Ovary (tissue), 3 donors: ENCODE data around the gene TOR1A.

Experiments
- EP300 ChIP-seq: sonication (generic); formaldehyde crosslinking; IDR thresholded peaks from one replicate; pipeline ENCODE4 v1.6.1; 2017; ENCODE audit warnings: antibody characterized with exemption
- POLR2A ChIP-seq: fragments of 450-650 bp; IDR thresholded peaks from one replicate; pipeline ENCODE4 v1.6.1; 2017; ENCODE audit warnings: antibody characterized with exemption, mild to moderate bottlenecking, moderate library complexity
- TF ChIP-seq, protein P1 (sequence below), 3 donors: fragments of 450-650 bp in 2 of 3; fragments of 200-600 bp in 1 of 3; IDR thresholded peaks; one replicate each; pipeline versions ENCODE4 v1.5.1 to v1.8.0; 2016 to 2022; ENCODE audit warnings: antibody characterized with exemption in 3 of 3, mild to moderate bottlenecking in 1 of 3
- donor health status: DM: no; HTN: no; CAD: no.

DNA sequence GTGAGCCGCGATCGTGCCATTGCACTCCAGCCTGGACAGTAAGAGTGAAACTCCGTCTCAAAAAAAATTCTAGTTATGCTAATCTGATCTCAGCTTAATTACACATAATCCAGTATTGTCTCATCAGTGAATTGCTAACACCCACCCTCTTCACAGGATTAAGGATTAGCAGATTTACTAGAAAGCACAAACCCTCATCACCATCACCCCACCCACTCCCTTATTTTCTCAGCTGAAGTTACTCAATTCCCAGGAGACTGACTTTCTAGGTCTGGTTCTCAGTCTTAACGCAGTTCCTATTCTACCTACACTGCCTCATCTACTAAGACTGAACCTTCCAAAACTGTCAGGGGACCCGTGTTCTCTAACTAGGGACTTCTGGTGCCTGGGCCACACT lies 12.0 kb downstream of the TOR1A start:
- TF ChIP-seq POLR2A (no peak), EP300 (no peak)
- TF ChIP-seq, protein P1, sequence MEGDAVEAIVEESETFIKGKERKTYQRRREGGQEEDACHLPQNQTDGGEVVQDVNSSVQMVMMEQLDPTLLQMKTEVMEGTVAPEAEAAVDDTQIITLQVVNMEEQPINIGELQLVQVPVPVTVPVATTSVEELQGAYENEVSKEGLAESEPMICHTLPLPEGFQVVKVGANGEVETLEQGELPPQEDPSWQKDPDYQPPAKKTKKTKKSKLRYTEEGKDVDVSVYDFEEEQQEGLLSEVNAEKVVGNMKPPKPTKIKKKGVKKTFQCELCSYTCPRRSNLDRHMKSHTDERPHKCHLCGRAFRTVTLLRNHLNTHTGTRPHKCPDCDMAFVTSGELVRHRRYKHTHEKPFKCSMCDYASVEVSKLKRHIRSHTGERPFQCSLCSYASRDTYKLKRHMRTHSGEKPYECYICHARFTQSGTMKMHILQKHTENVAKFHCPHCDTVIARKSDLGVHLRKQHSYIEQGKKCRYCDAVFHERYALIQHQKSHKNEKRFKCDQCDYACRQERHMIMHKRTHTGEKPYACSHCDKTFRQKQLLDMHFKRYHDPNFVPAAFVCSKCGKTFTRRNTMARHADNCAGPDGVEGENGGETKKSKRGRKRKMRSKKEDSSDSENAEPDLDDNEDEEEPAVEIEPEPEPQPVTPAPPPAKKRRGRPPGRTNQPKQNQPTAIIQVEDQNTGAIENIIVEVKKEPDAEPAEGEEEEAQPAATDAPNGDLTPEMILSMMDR (IDR thresholded peaks at IDR 0.05) = no peak
